Natural killer cell (primary cell): ENCODE data around the gene DLK2. TPM values are rescaled to one million over a fixed set of nuclear protein-coding genes. Genes with fewer than 3 reads are reported as not detected.
"Not testable (repeated sequence)": the region's sequence is repeated elsewhere in the genome, so short reads cannot be mapped to it uniquely, and the experiment has no call there.

Experiments used
- ATAC-seq, 3 donors: fragments of 150-1000 bp in 2 of 3; fragments of 200-7000 bp in 1 of 3; cut with Tn5 transposase; 1 replicate in 1 of 3; 2 replicates in 2 of 3; pipeline ENCODE4 v1.10.0; 2021; ENCODE audit warnings: mild to moderate bottlenecking in 2 of 3, moderate library complexity in 2 of 3
- DNase-seq, 2 donors: peaks; one replicate each; pipeline versions ENCODE4 v3.0.0 to v3.0.0-alpha.2; 2013 to 2021; ENCODE audit warnings: mixed read lengths in 1 of 2
- H3K27ac ChIP-seq: one replicate; pipeline ENCODE4 v1.5.1; 2013; ENCODE audit warnings: mild to moderate bottlenecking, low read length
- H3K27me3 ChIP-seq: one replicate; pipeline ENCODE4 v1.6.1; 2013; ENCODE audit warnings: low read length; ENCODE audit not compliant: control insufficient read depth, insufficient read depth
- H3K36me3 ChIP-seq: one replicate; pipeline ENCODE4 v1.6.1; 2013; ENCODE audit warnings: low read length; ENCODE audit not compliant: control insufficient read depth, insufficient read depth
- H3K4me1 ChIP-seq: one replicate; pipeline ENCODE4 v1.6.1; 2013; ENCODE audit warnings: low read length; ENCODE audit not compliant: control insufficient read depth, insufficient read depth
- H3K4me3 ChIP-seq: one replicate; pipeline ENCODE4 v1.5.1; 2013; ENCODE audit warnings: low read length
- H3K9me3 ChIP-seq: one replicate; pipeline ENCODE4 v1.6.1; 2013; ENCODE audit warnings: low read length; ENCODE audit not compliant: control insufficient read depth, insufficient read depth
- H3K27ac Mint-ChIP-seq, 2 donors: one replicate each; pipeline ENCODE4 v1.8.0; 2022; ENCODE audit warnings: mild to moderate bottlenecking in 2 of 2, mixed read lengths in 2 of 2, moderate library complexity in 1 of 2
- H3K27me3 Mint-ChIP-seq, 2 donors: one replicate each; pipeline ENCODE4 v1.8.0; 2022; ENCODE audit warnings: low read depth in 2 of 2, mixed read lengths in 2 of 2
- H3K36me3 Mint-ChIP-seq: one replicate; pipeline ENCODE4 v1.8.0; 2022; ENCODE audit warnings: mixed read lengths
- H3K4me1 Mint-ChIP-seq, 2 donors: one replicate each; pipeline ENCODE4 v1.8.0; 2022; ENCODE audit warnings: mixed read lengths in 2 of 2
- H3K4me3 Mint-ChIP-seq: one replicate; pipeline ENCODE4 v1.8.0; 2022; ENCODE audit warnings: mild to moderate bottlenecking, moderate library complexity, mixed read lengths
- H3K9me3 Mint-ChIP-seq, 2 donors: one replicate each; pipeline ENCODE4 v1.8.0; 2022; ENCODE audit warnings: mixed read lengths in 2 of 2
- WGBS: methylation state at CpG from one replicate; pipeline ENCODE4 v1.1.7; 2013; ENCODE audit warnings: missing lambda C conversion rate; ENCODE audit not compliant: insufficient coverage; 5-methylcytosine and 5-hydroxymethylcytosine counted together
- intact Hi-C: fragments of 100-400 bp; cut with micrococcal nuclease; formaldehyde crosslinking; loops from one replicate; pipeline ENCODE4 v1.14.2; 2022
- total RNA-seq, 4 donors: library from RNA; stranded (reverse); fragments of 120-200 nt in 1 of 4; gene quantifications; one replicate each; pipeline versions ENCODE4 v1.2.3 to v1.2.4, GENCODE V29; 2013 to 2022
- TF ChIP-seq, protein P1 (sequence below): fragments of 200-600 bp; IDR thresholded peaks from one replicate; pipeline ENCODE4 v1.8.0; 2022; ENCODE audit warnings: antibody characterized with exemption

Gene DLK2
- total RNA-seq, 3 donors from 2014 or later (not counting 1 experiment from before 2014, with no cell fraction given), result not detected

DNA sequence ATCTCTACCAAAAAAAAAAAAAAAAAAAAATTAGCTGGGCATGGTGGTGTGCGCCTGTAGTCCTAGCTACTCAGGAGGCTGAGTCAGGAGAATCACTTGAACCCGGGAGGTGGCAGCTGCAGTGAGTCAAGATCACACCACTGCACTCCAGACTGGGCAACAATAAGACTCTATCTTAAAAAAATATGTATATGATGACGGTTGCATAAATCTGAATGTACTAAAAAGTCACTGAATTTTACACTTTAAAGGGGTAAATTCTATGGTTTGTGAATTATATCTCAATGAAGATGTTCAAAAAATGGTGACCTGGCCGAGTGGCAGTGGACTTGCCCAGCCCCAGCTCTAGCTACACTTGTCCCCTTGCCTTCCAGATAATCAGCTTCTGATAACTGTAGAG is 38.4 kb downstream of the DLK2 start:
- no peak for DNase-seq
- Histone ChIP-seq H3K36me3 (no peaks in the 10 kb centered on the region), H3K9me3 (no peaks in the 10 kb centered on the region), H3K4me1 (no peaks in the 10 kb centered on the region), H3K27ac (no peak overlapping the region), H3K27me3 (no peaks in the 10 kb centered on the region), H3K4me3 (no peak overlapping the region)
- Mint-ChIP-seq H3K4me1 (no peaks in the 10 kb centered on the region), H3K4me3 (no peak overlapping the region), H3K9me3 (no peaks in the 10 kb centered on the region), H3K27ac (no peak overlapping the region), H3K27me3 (peaks cover 9% of the 10 kb centered on the region in 2 donors), H3K36me3 (no peaks in the 10 kb centered on the region)
- 87% methylated on average over 4 of the region's 4 CpGs for WGBS
- no peak for ATAC-seq
- intact Hi-C loops, result no loop called here
- TF ChIP-seq, protein P1, sequence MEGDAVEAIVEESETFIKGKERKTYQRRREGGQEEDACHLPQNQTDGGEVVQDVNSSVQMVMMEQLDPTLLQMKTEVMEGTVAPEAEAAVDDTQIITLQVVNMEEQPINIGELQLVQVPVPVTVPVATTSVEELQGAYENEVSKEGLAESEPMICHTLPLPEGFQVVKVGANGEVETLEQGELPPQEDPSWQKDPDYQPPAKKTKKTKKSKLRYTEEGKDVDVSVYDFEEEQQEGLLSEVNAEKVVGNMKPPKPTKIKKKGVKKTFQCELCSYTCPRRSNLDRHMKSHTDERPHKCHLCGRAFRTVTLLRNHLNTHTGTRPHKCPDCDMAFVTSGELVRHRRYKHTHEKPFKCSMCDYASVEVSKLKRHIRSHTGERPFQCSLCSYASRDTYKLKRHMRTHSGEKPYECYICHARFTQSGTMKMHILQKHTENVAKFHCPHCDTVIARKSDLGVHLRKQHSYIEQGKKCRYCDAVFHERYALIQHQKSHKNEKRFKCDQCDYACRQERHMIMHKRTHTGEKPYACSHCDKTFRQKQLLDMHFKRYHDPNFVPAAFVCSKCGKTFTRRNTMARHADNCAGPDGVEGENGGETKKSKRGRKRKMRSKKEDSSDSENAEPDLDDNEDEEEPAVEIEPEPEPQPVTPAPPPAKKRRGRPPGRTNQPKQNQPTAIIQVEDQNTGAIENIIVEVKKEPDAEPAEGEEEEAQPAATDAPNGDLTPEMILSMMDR, result no peak

DNA sequence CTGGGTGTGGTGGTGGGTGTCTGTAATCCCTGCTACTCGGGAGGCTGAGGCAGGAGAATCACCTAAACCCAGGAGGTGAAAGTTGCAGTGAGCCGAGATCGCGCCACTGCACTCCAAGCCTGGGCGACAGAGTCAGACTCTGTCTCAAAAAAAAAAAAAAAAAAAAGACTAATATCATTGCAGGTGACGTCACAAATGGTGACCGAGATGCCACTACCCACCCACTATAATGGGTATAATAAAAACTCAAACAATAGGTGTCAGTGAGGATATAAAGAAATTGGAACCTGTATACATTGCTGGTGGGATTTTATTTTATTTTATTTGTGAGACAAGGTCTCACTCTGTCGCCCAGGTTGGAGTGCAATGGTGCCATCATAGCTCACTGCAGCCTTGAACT is 40.1 kb downstream of the DLK2 start:
- H3K4me1 ChIP-seq, H3K4me3 ChIP-seq, H3K27ac ChIP-seq, H3K36me3 ChIP-seq, H3K36me3 Mint-ChIP-seq, H3K4me3 Mint-ChIP-seq, H3K27me3 ChIP-seq, H3K9me3 ChIP-seq, H3K27ac Mint-ChIP-seq, intact Hi-C loops, H3K9me3 Mint-ChIP-seq, DNase-seq, ATAC-seq, H3K4me1 Mint-ChIP-seq, H3K27me3 Mint-ChIP-seq: not testable (repeated sequence)
- 97% methylated on average over 5 of the region's 8 CpGs for WGBS

DNA sequence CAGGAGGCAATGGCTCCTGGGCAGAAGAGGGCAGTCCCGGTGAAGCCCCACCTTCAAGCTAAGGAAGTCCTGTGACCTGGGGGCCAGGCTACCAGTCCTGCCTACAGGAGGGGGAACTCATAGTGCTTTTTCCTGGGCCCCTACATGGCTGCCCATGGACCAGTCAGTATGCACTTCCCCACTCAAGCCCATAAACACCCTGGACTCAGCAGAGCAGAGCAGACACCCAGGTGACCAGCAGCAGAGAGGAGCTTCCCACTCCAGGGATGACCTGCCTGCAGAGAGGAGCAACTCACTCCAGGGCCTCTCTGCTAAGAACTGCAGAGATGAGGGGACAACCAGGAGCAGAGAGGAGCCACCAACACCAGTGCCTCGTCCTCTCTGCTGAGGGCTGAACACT is 42.3 kb downstream of the DLK2 start:
- Mint-ChIP-seq H3K9me3 (no peaks in the 10 kb centered on the region), H3K4me3 (no peak overlapping the region), H3K4me1 (no peaks in the 10 kb centered on the region), H3K27me3 (peaks cover 11 to 13% of the 10 kb centered on the region in 2 donors), H3K36me3 (no peaks in the 10 kb centered on the region), H3K27ac (no peak overlapping the region)
- intact Hi-C loops, result no loop called here
- TF ChIP-seq, protein P1, result no peak
- DNase-seq (no peak), ATAC-seq (no peak)
- H3K27ac ChIP-seq, result no peak overlapping the region
- H3K4me1 ChIP-seq, result no peaks in the 10 kb centered on the region
- no peak overlapping the region for H3K4me3 ChIP-seq
- H3K36me3 ChIP-seq, result no peaks in the 10 kb centered on the region
- H3K27me3 ChIP-seq, result no peaks in the 10 kb centered on the region
- no peaks in the 10 kb centered on the region for H3K9me3 ChIP-seq
- whole genome bisulfite sequencing, result 97% methylated on average over 2 of the region's 2 CpGs

DNA sequence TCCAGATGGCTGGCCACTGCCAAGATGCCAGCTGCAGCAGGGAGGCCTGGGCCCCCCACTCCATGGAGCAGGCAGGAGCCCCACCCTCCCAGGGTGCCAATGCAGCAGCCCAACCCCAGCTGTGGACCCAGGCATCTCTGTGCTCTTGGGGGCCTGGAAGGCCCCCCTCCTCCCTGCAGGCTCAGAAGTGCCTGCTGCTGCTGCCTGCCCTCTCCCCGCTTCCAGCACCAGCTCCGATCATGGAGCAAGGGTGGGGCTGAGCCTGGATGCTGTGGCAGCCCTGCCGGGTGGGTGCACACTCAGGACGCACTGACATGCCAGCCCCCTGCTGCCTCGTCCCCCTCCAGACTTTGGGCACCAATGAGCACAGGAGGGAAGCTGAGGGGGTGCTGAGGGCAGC is 42.8 kb downstream of the DLK2 start:
- no peak overlapping the region for H3K27ac ChIP-seq
- no peaks in the 10 kb centered on the region for H3K4me1 ChIP-seq
- no peak overlapping the region for H3K4me3 Mint-ChIP-seq
- 81% methylated on average over 5 of the region's 5 CpGs for WGBS
- no peak overlapping the region for H3K4me3 ChIP-seq
- no peaks in the 10 kb centered on the region for H3K36me3 ChIP-seq
- no peaks in the 10 kb centered on the region for H3K36me3 Mint-ChIP-seq
- no peaks in the 10 kb centered on the region for H3K4me1 Mint-ChIP-seq
- TF ChIP-seq, protein P1, result no peak
- no peaks in the 10 kb centered on the region for H3K9me3 Mint-ChIP-seq
- intact Hi-C loops, result no loop called here
- DNase-seq (no peak), ATAC-seq (no peak)
- no peak overlapping the region for H3K27ac Mint-ChIP-seq
- peaks cover 11% of the 10 kb centered on the region in 2 donors for H3K27me3 Mint-ChIP-seq
- no peaks in the 10 kb centered on the region for H3K27me3 ChIP-seq
- H3K9me3 ChIP-seq, result no peaks in the 10 kb centered on the region

DNA sequence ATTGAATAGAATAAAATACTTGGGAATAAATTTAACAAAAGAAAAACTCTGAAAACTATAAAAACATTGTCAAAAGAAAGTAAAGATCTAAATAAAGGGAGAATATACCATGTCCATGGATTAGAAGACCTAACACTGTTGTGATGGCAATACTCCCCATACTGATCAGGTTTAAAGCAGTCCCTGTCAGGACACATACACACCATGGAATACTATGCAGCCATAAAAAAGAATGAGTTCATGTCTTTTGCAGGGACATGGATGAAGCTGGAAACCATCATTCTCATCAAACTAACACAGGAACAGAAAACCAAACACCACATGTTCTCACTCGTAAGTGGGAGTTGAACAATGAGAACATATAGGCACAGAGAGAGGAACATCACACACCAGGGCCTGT is 44.6 kb downstream of the DLK2 start:
- H3K36me3 ChIP-seq, ATAC-seq, H3K4me3 ChIP-seq, intact Hi-C loops, H3K27me3 ChIP-seq, H3K9me3 ChIP-seq, H3K4me3 Mint-ChIP-seq, H3K27ac Mint-ChIP-seq, H3K4me1 Mint-ChIP-seq, DNase-seq, H3K27ac ChIP-seq, H3K9me3 Mint-ChIP-seq, H3K36me3 Mint-ChIP-seq, H3K4me1 ChIP-seq: not testable (repeated sequence)
- peaks cover 12 to 15% of the 10 kb centered on the region in 2 donors for H3K27me3 Mint-ChIP-seq
- no CpG with 5 or more reads among the region's 1 CpG for WGBS
